T-cell (primary cell): ENCODE measurements around the gene ITGA5. TPM values are rescaled to one million over a fixed set of nuclear protein-coding genes. Genes with fewer than 3 reads are reported as not detected.

Experiments
- ATAC-seq, 4 experiments: fragments of 200-7000 bp in 3 of 4; fragments of 150-1000 bp in 1 of 4; cut with Tn5 transposase; replicated peaks in 1 of 4; 1 replicate in 3 of 4; 2 replicates in 1 of 4; pipeline ENCODE4 v1.10.0; 2021; ENCODE audit warnings: moderate library complexity in 3 of 4, mild to moderate bottlenecking in 2 of 4, moderate number of reproducible peaks in 1 of 4
- CTCF ChIA-PET, 2 donors: fragments of 300-600 bp; sonication (Branson Sonifier 250); formaldehyde crosslinking; loops; one replicate each; lab custom pipeline; 2022; ENCODE audit warnings: antibody characterized with exemption in 2 of 2; lab: Charles Lee
- POLR2A ChIA-PET, 2 donors: fragments of 300-600 bp; sonication (Branson Sonifier 250); formaldehyde crosslinking; loops; one replicate each; lab custom pipeline; 2022; ENCODE audit warnings: antibody characterized with exemption in 2 of 2; lab: Charles Lee
- DNase-seq, 35 experiments: peaks; one replicate each; pipeline versions ENCODE4 v3.0.0 to v3.0.0-alpha.2; 2013 to 2023
- H3K27ac ChIP-seq: one replicate; pipeline ENCODE4 v1.5.1; 2013; ENCODE audit warnings: low read length
- H3K27me3 ChIP-seq, 2 experiments: replicated peaks in 1 of 2; 1 replicate in 1 of 2; 2 replicates in 1 of 2; pipeline versions ENCODE4 v1.6.1 to v1.7.0; 2013; ENCODE audit warnings: low read length in 1 of 2, mixed read lengths in 1 of 2; ENCODE audit not compliant: control insufficient read depth in 2 of 2, insufficient read depth in 2 of 2; ENCODE audit errors: extremely low read depth in 1 of 2
- H3K36me3 ChIP-seq, 2 donors: 1 replicate in 1 of 2; 2 replicates in 1 of 2; pipeline versions ENCODE4 v1.6.1 to v1.7.0; 2013; ENCODE audit warnings: low read length in 1 of 2; ENCODE audit not compliant: control insufficient read depth in 2 of 2, insufficient read depth in 1 of 2; ENCODE audit errors: extremely low read depth in 1 of 2
- H3K4me1 ChIP-seq, 2 experiments: 1 replicate in 1 of 2; 2 replicates in 1 of 2; pipeline versions ENCODE4 v1.6.1 to v1.7.0; 2013; ENCODE audit warnings: low read length in 2 of 2, mixed read lengths in 1 of 2; ENCODE audit not compliant: insufficient read depth in 2 of 2, control insufficient read depth in 1 of 2; ENCODE audit errors: extremely low read depth in 1 of 2
- H3K4me3 ChIP-seq, 2 donors: 1 replicate in 1 of 2; 2 replicates in 1 of 2; pipeline versions ENCODE4 v1.5.1 to v1.7.0; 2013; ENCODE audit warnings: mild to moderate bottlenecking in 2 of 2, low read length in 1 of 2, moderate library complexity in 1 of 2; ENCODE audit not compliant: control insufficient read depth in 1 of 2; ENCODE audit errors: extremely low read depth in 1 of 2
- H3K9me3 ChIP-seq: 2 replicates; pipeline ENCODE4 v1.7.0; 2013
- H3K27ac Mint-ChIP-seq, 2 donors: one replicate each; pipeline ENCODE4 v1.8.0; 2020 to 2021; ENCODE audit warnings: mild to moderate bottlenecking in 2 of 2, mixed read lengths in 2 of 2
- H3K27me3 Mint-ChIP-seq, 2 donors: one replicate each; pipeline ENCODE4 v1.8.0; 2021 to 2022; ENCODE audit warnings: mixed read lengths in 2 of 2
- H3K36me3 Mint-ChIP-seq: one replicate; pipeline ENCODE4 v1.8.0; 2021; ENCODE audit warnings: mixed read lengths
- H3K4me1 Mint-ChIP-seq, 3 donors: one replicate each; pipeline ENCODE4 v1.8.0; 2020 to 2022; ENCODE audit warnings: mixed read lengths in 3 of 3, mild to moderate bottlenecking in 1 of 3
- H3K4me3 Mint-ChIP-seq, 3 donors: one replicate each; pipeline ENCODE4 v1.8.0; 2020 to 2022; ENCODE audit warnings: mild to moderate bottlenecking in 3 of 3, mixed read lengths in 3 of 3, moderate library complexity in 3 of 3
- H3K9me3 Mint-ChIP-seq, 3 donors: one replicate each; pipeline ENCODE4 v1.8.0; 2020 to 2022; ENCODE audit warnings: mixed read lengths in 3 of 3
- WGBS: methylation state at CpG from one replicate; pipeline ENCODE4 v1.1.5; 2013; ENCODE audit warnings: missing lambda C conversion rate; ENCODE audit not compliant: insufficient coverage; 5-methylcytosine and 5-hydroxymethylcytosine counted together
- total RNA-seq, 35 experiments: library from RNA in 6 of 35; stranded (reverse) in 6 of 35; fragments of 120-200 nt in 1 of 35; gene quantifications; one replicate each; pipeline versions ENCODE4 v1.2.1 to v1.2.4 and lab custom pipeline; 2013 to 2026

The ITGA5 gene
- total RNA-seq, 5 donors from 2014 or later (not counting 1 experiment from before 2014, with no cell fraction given): 58.6 to 183 (median 169) TPM

GRCh38 chr12:54412786-54413185, 6.3 kb downstream of the ITGA5 start:
- DNase-seq (peak in 2 of 35 experiments; percentile 30 to 47), ATAC-seq (peak; percentile 13 to 41 (median 16))
- Mint-ChIP-seq H3K27ac (peak overlapping the region; percentile 96 to 97), H3K9me3 (no peaks in the 10 kb centered on the region), H3K27me3 (no peaks in the 10 kb centered on the region), H3K4me1 (peaks cover 78 to 82% (median 81%) of the 10 kb centered on the region in 3 donors), H3K36me3 (peaks cover 20% of the 10 kb centered on the region), H3K4me3 (peak overlapping the region; percentile 75 to 81 (median 76))
- peaks cover 43 to 93% of the 10 kb centered on the region in 2 experiments for H3K4me1 ChIP-seq
- no peaks in the 10 kb centered on the region for H3K27me3 ChIP-seq
- ChIA-PET POLR2A (interaction anchor here (0.5 to 0.9 kb wide), 6 partner anchors 9 to 424 kb away, joined by 3 to 4 read pairs (median 3); no protein-coding TSS in a partner anchor), CTCF (interaction anchor here (0.6 to 3.5 kb wide), 5 partner anchors 13 to 1724 kb away, joined by 3 to 41 read pairs (median 7); partner anchors contain the start of gene COPZ1 (in 1 of the 2))
- peak overlapping the region; percentile 47 to 79 for H3K4me3 ChIP-seq
- H3K27ac ChIP-seq: peak overlapping the region; percentile 97
- peaks cover 4 to 36% of the 10 kb centered on the region in 2 donors for H3K36me3 ChIP-seq
- WGBS: 63% methylated on average over 2 of the region's 3 CpGs
- H3K9me3 ChIP-seq: no peaks in the 10 kb centered on the region

- Histone ChIP-seq H3K36me3 (peaks cover 7 to 41% of the 10 kb centered on the region in 2 donors), H3K27ac (peak overlapping the region; percentile 97), H3K27me3 (no peaks in the 10 kb centered on the region), H3K9me3 (no peaks in the 10 kb centered on the region), H3K4me1 (peaks cover 43 to 89% of the 10 kb centered on the region in 2 experiments), H3K4me3 (peak overlapping the region; percentile 47 to 79)
- Mint-ChIP-seq H3K36me3 (peaks cover 23% of the 10 kb centered on the region), H3K9me3 (no peaks in the 10 kb centered on the region), H3K27ac (peak overlapping the region; percentile 96 to 97), H3K4me1 (peaks cover 76 to 82% (median 81%) of the 10 kb centered on the region in 3 donors), H3K27me3 (no peaks in the 10 kb centered on the region), H3K4me3 (peak overlapping the region; percentile 75 to 81 (median 76))
- 20% methylated on average over 1 of the region's 4 CpGs for WGBS
- CTCF ChIA-PET: interaction anchor here (0.8 to 3.5 kb wide), 3 partner anchors 13 to 27 kb away, joined by 3 to 41 read pairs (median 14); no protein-coding TSS in a partner anchor
- ATAC-seq: no peak
- DNase-seq: no peak
- POLR2A ChIA-PET: interaction anchor here in 1 of 2 donors (0.9 kb wide), 1 partner anchor 8 kb away, joined by 3 read pairs; no protein-coding TSS in a partner anchor
These were observed 6.7 kb downstream of the ITGA5 start for GRCh38 chr12:54412348-54412747.

- CTCF ChIA-PET: interaction anchor here (0.6 to 3.5 kb wide), 9 partner anchors 10 to 1711 kb away, joined by 3 to 41 read pairs (median 4); partner anchors contain the start of gene COPZ1 (in 1 of the 2)
- peak overlapping the region; percentile 75 to 81 (median 76) for H3K4me3 Mint-ChIP-seq
- H3K36me3 ChIP-seq: peaks cover 9 to 48% of the 10 kb centered on the region in 2 donors
- ATAC-seq (peak; percentile 19 to 45 (median 42)), DNase-seq (peak in 31 of 35 experiments; percentile 27 to 70 (median 52))
- no peaks in the 10 kb centered on the region for H3K27me3 ChIP-seq
- H3K9me3 ChIP-seq: no peaks in the 10 kb centered on the region
- POLR2A ChIA-PET: interaction anchor here in 1 of 2 donors (0.5 kb wide), 1 partner anchor 63 kb away, joined by 4 read pairs; no protein-coding TSS in a partner anchor
- peaks cover 39 to 81% of the 10 kb centered on the region in 2 experiments for H3K4me1 ChIP-seq
- peak overlapping the region; percentile 97 for H3K27ac ChIP-seq
- peaks cover 77 to 82% (median 82%) of the 10 kb centered on the region in 3 donors for H3K4me1 Mint-ChIP-seq
- 49% methylated on average over 5 of the region's 10 CpGs for WGBS
- peak overlapping the region; percentile 96 to 97 for H3K27ac Mint-ChIP-seq
- no peaks in the 10 kb centered on the region for H3K27me3 Mint-ChIP-seq
- no peaks in the 10 kb centered on the region for H3K9me3 Mint-ChIP-seq
- H3K36me3 Mint-ChIP-seq: peaks cover 30% of the 10 kb centered on the region
- peak overlapping the region; percentile 47 to 79 for H3K4me3 ChIP-seq
These were observed 7.5 kb downstream of the ITGA5 start for GRCh38 chr12:54411391-54412241.

- H3K27ac Mint-ChIP-seq: peak overlapping the region; percentile 40 to 96
These were observed 9.8 kb downstream of the ITGA5 start for GRCh38 chr12:54409267-54409666.

GRCh38 chr12:54407183-54407905, 11.7 kb downstream of the ITGA5 start:
- H3K36me3 ChIP-seq: peaks cover 12 to 91% of the 10 kb centered on the region in 2 donors
- H3K9me3 ChIP-seq: no peaks in the 10 kb centered on the region
- ATAC-seq: no peak
- H3K27me3 ChIP-seq: no peaks in the 10 kb centered on the region
- CTCF ChIA-PET: no interaction called here
- Mint-ChIP-seq H3K27ac (peak overlapping the region; percentile 78 to 84), H3K9me3 (no peaks in the 10 kb centered on the region), H3K4me1 (peaks cover 55 to 67% (median 64%) of the 10 kb centered on the region in 3 donors), H3K27me3 (no peaks in the 10 kb centered on the region), H3K4me3 (no peak overlapping the region), H3K36me3 (peaks cover 56% of the 10 kb centered on the region)
- WGBS: 89% methylated on average over 2 of the region's 5 CpGs
- H3K4me1 ChIP-seq: peaks cover 11 to 60% of the 10 kb centered on the region in 2 experiments
- DNase-seq: no peak
- no peak overlapping the region for H3K27ac ChIP-seq
- H3K4me3 ChIP-seq: no peak overlapping the region
- POLR2A ChIA-PET: no interaction called here

More at GRCh38 chr12:54409267-54409666, 9.8 kb downstream of the ITGA5 start:
- Histone ChIP-seq H3K27me3 (no peaks in the 10 kb centered on the region), H3K9me3 (no peaks in the 10 kb centered on the region), H3K27ac (no peak overlapping the region), H3K4me3 (no peak overlapping the region), H3K4me1 (peaks cover 26 to 74% of the 10 kb centered on the region in 2 experiments), H3K36me3 (peaks cover 9 to 72% of the 10 kb centered on the region in 2 donors)
- Mint-ChIP-seq H3K4me1 (peaks cover 73 to 83% (median 82%) of the 10 kb centered on the region in 3 donors), H3K9me3 (no peaks in the 10 kb centered on the region), H3K4me3 (no peak overlapping the region), H3K27me3 (no peaks in the 10 kb centered on the region), H3K36me3 (peaks cover 47% of the 10 kb centered on the region)
- ChIA-PET CTCF (interaction anchor here in 1 of 2 donors (0.9 to 1.5 kb wide), 2 partner anchors 10 to 27 kb away, joined by 3 to 4 read pairs; no protein-coding TSS in a partner anchor), POLR2A (interaction anchor here in 1 of 2 donors (0.6 kb wide), 1 partner anchor 16 kb away, joined by 4 read pairs; no protein-coding TSS in a partner anchor)
- DNase-seq: no peak
- 100% methylated on average over 1 of the region's 8 CpGs for WGBS
- no peak for ATAC-seq
